ENCODE measurements around the gene MIPEP. TPM values are rescaled to one million over a fixed set of nuclear protein-coding genes. Genes with fewer than 3 reads are reported as not detected.

Gene MIPEP
- total RNA-seq, 1 donor from 2014 or later = 13.0 TPM

DNA sequence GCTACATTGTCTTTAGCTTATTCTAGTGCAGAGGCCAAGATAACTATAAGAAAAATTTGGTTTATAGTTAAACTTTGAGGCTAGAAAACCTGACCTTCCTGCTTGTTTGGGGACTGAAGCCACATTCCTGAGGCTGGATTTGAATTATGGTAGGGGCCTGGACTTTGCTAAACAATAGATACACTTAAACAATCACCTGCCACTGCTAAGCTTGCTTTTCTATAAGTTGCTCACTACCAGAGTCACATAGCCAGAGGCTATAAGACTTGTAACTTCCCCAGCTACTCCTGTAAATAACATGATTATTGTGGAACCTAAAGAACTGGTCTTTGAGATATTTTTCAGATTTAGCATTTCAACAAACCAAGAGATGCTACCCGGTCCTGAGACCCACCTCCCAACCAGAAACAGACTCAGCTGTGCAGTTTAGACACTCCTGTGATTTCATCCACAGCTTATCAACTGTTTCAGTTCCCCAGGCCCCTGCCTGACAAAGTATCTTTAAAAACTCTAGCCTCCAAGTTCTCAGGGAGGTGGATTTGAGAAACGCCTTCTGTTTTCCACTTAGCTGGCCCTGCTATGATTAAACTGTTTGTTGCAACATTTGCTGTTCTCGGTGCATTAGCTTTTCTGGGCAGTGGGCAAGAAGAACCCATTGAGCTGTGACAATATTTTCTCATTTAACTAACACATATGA is 77.7 kb downstream of the MIPEP start:
- FAIRE-seq = no peak
- no peak overlapping the region for H3K9ac ChIP-seq (ENCODE audit: low read length)

DNA sequence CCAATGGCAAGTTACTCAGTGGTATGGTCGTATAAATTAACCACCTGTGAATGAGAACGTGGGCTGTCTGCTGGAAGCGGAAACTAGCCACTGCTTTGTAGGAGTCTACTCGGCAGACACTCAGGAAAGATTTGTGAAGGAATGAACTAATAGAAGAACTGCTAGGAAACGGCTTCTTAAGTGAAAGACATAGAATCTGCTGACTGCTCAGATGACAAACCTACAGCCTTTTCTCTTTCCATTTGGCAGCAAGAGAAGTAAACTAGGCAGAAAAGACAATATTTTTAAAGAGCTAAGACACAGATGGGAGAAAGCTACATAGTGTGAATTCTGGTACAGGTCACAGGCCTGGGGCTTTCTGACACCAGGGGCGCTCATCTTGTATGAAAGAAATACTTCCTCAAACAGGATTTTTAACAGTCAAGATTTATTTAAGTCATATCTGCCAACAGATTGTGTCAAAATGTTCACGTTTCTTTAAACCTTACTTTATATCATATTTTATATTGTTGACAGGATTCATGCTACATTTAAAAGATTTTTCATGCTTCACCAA is 78.4 kb downstream of the MIPEP start:
- TF ChIP-seq EZH2 (IDR thresholded peaks at IDR 0.05; ENCODE audit: insufficient read depth, low read length) = no peak
- TF ChIP-seq, protein P1, sequence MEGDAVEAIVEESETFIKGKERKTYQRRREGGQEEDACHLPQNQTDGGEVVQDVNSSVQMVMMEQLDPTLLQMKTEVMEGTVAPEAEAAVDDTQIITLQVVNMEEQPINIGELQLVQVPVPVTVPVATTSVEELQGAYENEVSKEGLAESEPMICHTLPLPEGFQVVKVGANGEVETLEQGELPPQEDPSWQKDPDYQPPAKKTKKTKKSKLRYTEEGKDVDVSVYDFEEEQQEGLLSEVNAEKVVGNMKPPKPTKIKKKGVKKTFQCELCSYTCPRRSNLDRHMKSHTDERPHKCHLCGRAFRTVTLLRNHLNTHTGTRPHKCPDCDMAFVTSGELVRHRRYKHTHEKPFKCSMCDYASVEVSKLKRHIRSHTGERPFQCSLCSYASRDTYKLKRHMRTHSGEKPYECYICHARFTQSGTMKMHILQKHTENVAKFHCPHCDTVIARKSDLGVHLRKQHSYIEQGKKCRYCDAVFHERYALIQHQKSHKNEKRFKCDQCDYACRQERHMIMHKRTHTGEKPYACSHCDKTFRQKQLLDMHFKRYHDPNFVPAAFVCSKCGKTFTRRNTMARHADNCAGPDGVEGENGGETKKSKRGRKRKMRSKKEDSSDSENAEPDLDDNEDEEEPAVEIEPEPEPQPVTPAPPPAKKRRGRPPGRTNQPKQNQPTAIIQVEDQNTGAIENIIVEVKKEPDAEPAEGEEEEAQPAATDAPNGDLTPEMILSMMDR (IDR thresholded peaks at IDR 0.05; ENCODE audit: insufficient read depth, low read depth, low read length) = no peak
- Histone ChIP-seq H3K9ac (ENCODE audit: low read length) (no peak overlapping the region), H3K4me3 (ENCODE audit: insufficient read depth, low read depth, low read length) (no peak overlapping the region), H3K9me3 (ENCODE audit: insufficient read depth, low read depth, low read length) (no peaks in the 10 kb centered on the region), H3K79me2 (ENCODE audit: insufficient read depth, low read length) (no peaks in the 10 kb centered on the region), H2AFZ (ENCODE audit: low read depth, low read length) (no peak overlapping the region), H4K20me1 (ENCODE audit: insufficient read depth, low read length) (no peaks in the 10 kb centered on the region), H3K4me2 (ENCODE audit: low read length) (no peak overlapping the region), H3K27ac (ENCODE audit: low read depth, low read length) (no peak overlapping the region), H3K27me3 (ENCODE audit: insufficient read depth, low read length) (no peaks in the 10 kb centered on the region), H3K36me3 (ENCODE audit: insufficient read depth, low read length) (peaks cover under 1% of the 10 kb centered on the region), H3K4me1 (ENCODE audit: insufficient read depth, low read length) (no peaks in the 10 kb centered on the region)
- no peaks in the 10 kb centered on the region for H3K4me1 Mint-ChIP-seq (ENCODE audit: low read depth, unreplicated experiment)
- DNase-seq (ENCODE audit: low read depth) = no peak
- H3K36me3 Mint-ChIP-seq (ENCODE audit: low read depth, unreplicated experiment) = peaks cover 2% of the 10 kb centered on the region
- H3K4me3 Mint-ChIP-seq (ENCODE audit: unreplicated experiment) = no peak overlapping the region
- H3K27ac Mint-ChIP-seq (ENCODE audit: unreplicated experiment) = no peak overlapping the region
- no peaks in the 10 kb centered on the region for H3K27me3 Mint-ChIP-seq (ENCODE audit: low read depth, unreplicated experiment)
- H3K9me3 Mint-ChIP-seq (ENCODE audit: unreplicated experiment) = no peaks in the 10 kb centered on the region
- no peak for FAIRE-seq

More for the DNA sequence above, 77.7 kb downstream of the MIPEP start:
- Mint-ChIP-seq H3K4me3 (ENCODE audit: unreplicated experiment) (no peak overlapping the region), H3K9me3 (ENCODE audit: unreplicated experiment) (no peaks in the 10 kb centered on the region), H3K4me1 (ENCODE audit: low read depth, unreplicated experiment) (no peaks in the 10 kb centered on the region), H3K27me3 (ENCODE audit: low read depth, unreplicated experiment) (no peaks in the 10 kb centered on the region), H3K36me3 (ENCODE audit: low read depth, unreplicated experiment) (no peaks in the 10 kb centered on the region), H3K27ac (ENCODE audit: unreplicated experiment) (no peak overlapping the region)
- Histone ChIP-seq H3K79me2 (ENCODE audit: insufficient read depth, low read length) (no peaks in the 10 kb centered on the region), H3K36me3 (ENCODE audit: insufficient read depth, low read length) (no peaks in the 10 kb centered on the region), H3K4me3 (ENCODE audit: insufficient read depth, low read depth, low read length) (no peak overlapping the region), H4K20me1 (ENCODE audit: insufficient read depth, low read length) (no peaks in the 10 kb centered on the region), H3K27me3 (ENCODE audit: insufficient read depth, low read length) (no peaks in the 10 kb centered on the region), H3K4me1 (ENCODE audit: insufficient read depth, low read length) (no peaks in the 10 kb centered on the region), H3K27ac (ENCODE audit: low read depth, low read length) (no peak overlapping the region), H3K4me2 (ENCODE audit: low read length) (no peak overlapping the region), H2AFZ (ENCODE audit: low read depth, low read length) (no peak overlapping the region), H3K9me3 (ENCODE audit: insufficient read depth, low read depth, low read length) (no peaks in the 10 kb centered on the region)
- TF ChIP-seq EZH2 (IDR thresholded peaks at IDR 0.05; ENCODE audit: insufficient read depth, low read length) = no peak
- TF ChIP-seq, protein P1 (IDR thresholded peaks at IDR 0.05; ENCODE audit: insufficient read depth, low read depth, low read length) = no peak
- DNase-seq (ENCODE audit: low read depth) = no peak

DNA sequence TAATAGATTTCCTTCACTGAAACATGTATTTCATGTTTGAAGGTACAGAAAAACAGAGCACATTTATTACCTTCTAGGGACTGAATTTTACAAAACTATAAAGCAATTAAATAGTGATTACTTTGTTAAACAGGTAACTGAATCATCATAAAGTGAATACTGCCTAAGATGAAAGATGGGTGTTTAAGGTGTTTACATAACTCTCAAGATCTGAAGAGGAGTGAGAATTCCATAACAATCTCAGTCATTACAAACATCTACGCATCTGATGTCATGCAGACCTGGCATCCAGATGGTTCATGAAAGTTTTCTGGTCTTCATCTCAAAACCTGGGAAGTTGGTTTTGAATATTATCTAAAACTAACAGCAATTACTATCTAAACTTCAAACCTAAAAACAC is 80.4 kb downstream of the MIPEP start:
- Mint-ChIP-seq H3K9me3 (ENCODE audit: unreplicated experiment) (no peaks in the 10 kb centered on the region), H3K4me3 (ENCODE audit: unreplicated experiment) (no peak overlapping the region), H3K27me3 (ENCODE audit: low read depth, unreplicated experiment) (no peaks in the 10 kb centered on the region), H3K36me3 (ENCODE audit: low read depth, unreplicated experiment) (peaks cover 2% of the 10 kb centered on the region), H3K27ac (ENCODE audit: unreplicated experiment) (no peak overlapping the region), H3K4me1 (ENCODE audit: low read depth, unreplicated experiment) (no peaks in the 10 kb centered on the region)
- DNase-seq (ENCODE audit: low read depth) (no peak), FAIRE-seq (no peak)
- Histone ChIP-seq H4K20me1 (ENCODE audit: insufficient read depth, low read length) (no peaks in the 10 kb centered on the region), H3K79me2 (ENCODE audit: insufficient read depth, low read length) (no peaks in the 10 kb centered on the region), H2AFZ (ENCODE audit: low read depth, low read length) (no peak overlapping the region), H3K4me1 (ENCODE audit: insufficient read depth, low read length) (no peaks in the 10 kb centered on the region), H3K27me3 (ENCODE audit: insufficient read depth, low read length) (no peaks in the 10 kb centered on the region), H3K4me2 (ENCODE audit: low read length) (no peak overlapping the region), H3K4me3 (ENCODE audit: insufficient read depth, low read depth, low read length) (no peak overlapping the region), H3K9me3 (ENCODE audit: insufficient read depth, low read depth, low read length) (no peaks in the 10 kb centered on the region), H3K36me3 (ENCODE audit: insufficient read depth, low read length) (peaks cover 3% of the 10 kb centered on the region), H3K9ac (ENCODE audit: low read length) (no peak overlapping the region), H3K27ac (ENCODE audit: low read depth, low read length) (no peak overlapping the region)
- TF ChIP-seq, protein P1 (IDR thresholded peaks at IDR 0.05; ENCODE audit: insufficient read depth, low read depth, low read length) = no peak
- no peak for TF ChIP-seq EZH2 (IDR thresholded peaks at IDR 0.05; ENCODE audit: insufficient read depth, low read length)
